GM12878 (cell line): ENCODE measurements around the gene PYGB. TPM values are rescaled to one million over a fixed set of nuclear protein-coding genes. Genes with fewer than 3 reads are reported as not detected.

Experiments used
- ATAC-seq: fragments of 200-7000 bp; cut with Tn5 transposase; 3 replicates; pipeline ENCODE4 v1.9.1; 2020; ENCODE audit warnings: mild to moderate bottlenecking, moderate library complexity
- BruUV-seq: library from RNA; stranded (reverse); fragments of 400-500 nt; replicated peaks from 2 replicates; lab custom pipeline; 2021; lab: Mats Ljungman, UMichigan
- CTCF ChIA-PET: fragments of 300-600 bp; sonication (Branson Sonifier 250); formaldehyde crosslinking; extraction: SDS; loops from one replicate; lab custom pipeline; 2021; ENCODE audit warnings: inconsistent platforms; lab: Yijun Ruan, JAX
- POLR2A ChIA-PET: fragments of 350-600 bp; formaldehyde crosslinking; extraction: SDS; loops from one replicate; lab custom pipeline; 2021; ENCODE audit warnings: inconsistent platforms; lab: Charles Lee
- RAD21 ChIA-PET: fragments of 300-600 bp; sonication (Branson Sonifier 250); formaldehyde crosslinking; loops from one replicate; lab custom pipeline; 2023; ENCODE audit warnings: antibody characterized with exemption; ENCODE audit not compliant: unreplicated experiment; lab: Charles Lee
- SMC1A ChIA-PET: fragments of 300-600 bp; sonication (Branson Sonifier 250); formaldehyde crosslinking; loops from one replicate; lab custom pipeline; 2023; ENCODE audit not compliant: unreplicated experiment, uncharacterized antibody; lab: Charles Lee
- DNase-seq: peaks from one replicate; pipeline ENCODE4 v3.0.0-alpha.2; 2011; ENCODE audit warnings: low read depth, low spot score
- FAIRE-seq: peaks from 3 replicates; lab custom pipeline; 2011; peaks lifted over from hg19 to GRCh38; lab: Jason Lieb, UNC
- H2AFZ ChIP-seq: 2 replicates; pipeline ENCODE4 v1.6.0; 2011; ENCODE audit warnings: low read depth, low read length, control low read depth; ENCODE audit not compliant: control insufficient read depth
- H3K27ac ChIP-seq: 2 replicates; pipeline ENCODE4 v1.5.1; 2011; ENCODE audit warnings: control low read depth; ENCODE audit not compliant: control insufficient read depth, insufficient read depth
- H3K27me3 ChIP-seq, 2 experiments: replicated peaks in 1 of 2; 2 replicates each; pipeline versions ENCODE4 v1.6.0 to v1.6.1; 2011; ENCODE audit warnings: low read length in 1 of 2; ENCODE audit not compliant: control insufficient read depth in 2 of 2, insufficient read depth in 2 of 2
- H3K36me3 ChIP-seq, 2 experiments: 2 replicates each; pipeline ENCODE4 v1.5.1; 2011; ENCODE audit warnings: low read length in 1 of 2; ENCODE audit not compliant: control insufficient read depth in 2 of 2, insufficient read depth in 2 of 2
- H3K4me1 ChIP-seq: 2 replicates; pipeline ENCODE4 v1.6.1; 2011; ENCODE audit warnings: mild to moderate bottlenecking, low read length, moderate library complexity, mixed read lengths; ENCODE audit not compliant: control insufficient read depth, insufficient read depth
- H3K4me2 ChIP-seq: 2 replicates; pipeline ENCODE4 v1.6.0; 2011; ENCODE audit warnings: control low read depth; ENCODE audit not compliant: control insufficient read depth, insufficient read depth
- H3K4me3 ChIP-seq: fragments of 200-600 bp; sonication (generic); 2 replicates; pipeline ENCODE4 v1.5.1; 2016
- H3K79me2 ChIP-seq: 2 replicates; pipeline ENCODE4 v1.6.0; 2011; ENCODE audit warnings: low read length; ENCODE audit not compliant: control insufficient read depth, insufficient read depth
- H3K9ac ChIP-seq: 2 replicates; pipeline ENCODE4 v1.8.0; 2011; ENCODE audit warnings: low read length, control low read depth, mixed read lengths; ENCODE audit not compliant: control insufficient read depth, insufficient read depth
- H3K9me3 ChIP-seq: replicated peaks from 3 replicates; pipeline ENCODE4 v1.5.1; 2011; ENCODE audit warnings: mild to moderate bottlenecking, low read length; ENCODE audit not compliant: control insufficient read depth, insufficient read depth
- H4K20me1 ChIP-seq: 2 replicates; pipeline ENCODE4 v1.6.0; 2011; ENCODE audit not compliant: control insufficient read depth, insufficient read depth
- BMI1 ChIP-seq: fragments of 450-650 bp; IDR thresholded peaks from 2 replicates; pipeline ENCODE4 v1.6.1; 2016; ENCODE audit warnings: mild to moderate bottlenecking, moderate library complexity, borderline replicate concordance
- CHD4 ChIP-seq: fragments of 200-600 bp; sonication (generic); IDR thresholded peaks from 2 replicates; pipeline ENCODE4 v1.6.1; 2016; ENCODE audit warnings: mild to moderate bottlenecking
- DPF2 ChIP-seq: fragments of 450-650 bp; IDR thresholded peaks from 2 replicates; pipeline ENCODE4 v1.6.1; 2017; ENCODE audit warnings: mild to moderate bottlenecking
- FOS ChIP-seq: IDR thresholded peaks from 3 replicates; pipeline ENCODE4 v1.6.1; 2011; ENCODE audit warnings: borderline replicate concordance; ENCODE audit not compliant: insufficient read length; ENCODE audit errors: extremely low read depth
- HDAC2 ChIP-seq: fragments of 200-600 bp; sonication (generic); IDR thresholded peaks from 2 replicates; pipeline ENCODE4 v1.6.1; 2017
- SIN3A ChIP-seq: IDR thresholded peaks from 2 replicates; pipeline ENCODE4 v1.6.1; 2012; ENCODE audit warnings: low read depth, low read length, improper control_type of control experiment
- SMC3 ChIP-seq: IDR thresholded peaks from 2 replicates; pipeline ENCODE4 v1.6.1; 2011; ENCODE audit warnings: low read length, improper control_type of control experiment, borderline replicate concordance
- SP1 ChIP-seq: IDR thresholded peaks from one replicate; pipeline ENCODE4 v1.6.1; 2011; ENCODE audit warnings: low read depth, low read length
- ZNF592 ChIP-seq: fragments of 450-650 bp; IDR thresholded peaks from 2 replicates; pipeline ENCODE4 v1.6.1; 2017; ENCODE audit warnings: mild to moderate bottlenecking, moderate library complexity
- WGBS: methylation state at CpG from one replicate; pipeline ENCODE4 v1.1.6; 2016; ENCODE audit warnings: low lambda C conversion rate; ENCODE audit not compliant: insufficient replicate concordance, insufficient coverage; ENCODE audit errors: missing lambda C conversion rate; 5-methylcytosine and 5-hydroxymethylcytosine counted together
- in situ Hi-C: fragments of 300-500 bp; cut with MboI; formaldehyde crosslinking; loops from 9 replicates; pipeline ENCODE4 v1.14.3; 2018; ENCODE audit warnings: mixed read lengths
- intact Hi-C: fragments of 100-400 bp; cut with micrococcal nuclease; formaldehyde crosslinking; loops from one replicate; pipeline ENCODE4 v1.14.2; 2022; ENCODE audit not compliant: unreplicated experiment
- polyA plus RNA-seq, 11 experiments: library from polyadenylated mRNA; depleted of rRNA in 4 of 11; unstranded in 6 of 11; stranded (reverse) in 5 of 11; fragments of >200 nt; fragmentation: Nextera tagmentation in 4 of 11; fragmentation: Illumina TruSeq in 1 of 11; extraction: Ambion mirVana in 4 of 11; extraction: Trizol in 1 of 11; gene quantifications; 1 replicate in 1 of 11; 2 replicates in 10 of 11; pipeline versions ENCODE4 v1.2.1 to v1.2.3, GENCODE V29; 2011 to 2016; ENCODE audit warnings: inconsistent platforms in 2 of 11, missing spikeins in 2 of 11, low read depth in 1 of 11
- total RNA-seq, 4 experiments: library from RNA; depleted of rRNA in 3 of 4; stranded (reverse); fragments of >200 nt in 3 of 4; fragmentation: Illumina TruSeq in 1 of 4; extraction: Trizol in 1 of 4; gene quantifications; 2 replicates each; pipeline versions ENCODE4 v1.2.1 to v1.2.3, GENCODE V29; 2013 to 2021
- TF ChIP-seq, protein P1 (sequence below): IDR thresholded peaks from 2 replicates; pipeline ENCODE4 v1.6.1; 2012; ENCODE audit warnings: low read depth, low read length, improper control_type of control experiment
- TF ChIP-seq, protein P2 (sequence below): fragments of 450-650 bp; IDR thresholded peaks from 2 replicates; pipeline ENCODE4 v1.6.1; 2017; ENCODE audit warnings: mild to moderate bottlenecking
- TF ChIP-seq, protein P3 (sequence below): IDR thresholded peaks from 2 replicates; pipeline ENCODE4 v1.6.1; 2012; ENCODE audit warnings: improper control_type of control experiment, low read depth, low read length; ENCODE audit not compliant: insufficient replicate concordance

Gene PYGB
- total and polyA plus RNA-seq, 10 of the 15 experiments (the other 5 are each of a cell fraction or from before 2014, with no cell fraction given): 0.34 to 33.5 (median 21.8) TPM

DNA sequence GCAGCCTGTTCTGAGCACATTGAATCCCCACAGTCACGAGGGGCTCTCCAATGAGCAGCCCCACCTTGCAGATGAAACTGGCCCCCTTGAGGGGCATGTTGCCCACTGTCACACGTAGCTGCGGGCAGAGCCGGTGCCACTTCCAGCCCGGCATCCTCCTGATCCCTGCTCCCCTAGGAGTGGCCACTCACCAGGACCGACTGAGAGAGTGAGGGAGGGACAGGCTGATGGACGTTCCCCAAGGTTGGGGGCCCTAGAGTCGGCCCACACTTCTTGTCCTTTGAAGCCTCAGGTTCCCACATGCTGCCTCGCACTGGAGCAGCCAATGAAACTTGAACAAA is 41.9 kb upstream of the PYGB start:
- H3K27ac ChIP-seq: no peak overlapping the region
- no peak for ATAC-seq
- no peaks in the 10 kb centered on the region for H3K27me3 ChIP-seq
- H3K79me2 ChIP-seq: no peaks in the 10 kb centered on the region; the same call in 1 of the 2 replicates
- SMC1A ChIA-PET: no interaction called here
- H3K36me3 ChIP-seq: peaks cover 1 to 5% of the 10 kb centered on the region in 2 experiments; a peak in 2 of 4 replicates
- H2AFZ ChIP-seq: no peak overlapping the region
- RAD21 ChIA-PET: no interaction called here
- no TSS peak for BruUV-seq
- POLR2A ChIA-PET: no interaction called here
- H3K4me3 ChIP-seq: no peak overlapping the region
- FAIRE-seq: no peak
- no peak overlapping the region for H3K9ac ChIP-seq
- in situ Hi-C loops (no loop called here), intact Hi-C loops (loop anchor here (10.0 kb wide), 1 partner anchor 59 kb away; no protein-coding TSS in a partner anchor)
- peaks cover 5% of the 10 kb centered on the region; the same call in 1 of the 2 replicates for H3K4me1 ChIP-seq
- H4K20me1 ChIP-seq: no peaks in the 10 kb centered on the region
- no peak overlapping the region for H3K4me2 ChIP-seq
- TF ChIP-seq BMI1: no peak
- TF ChIP-seq HDAC2: no peak
- TF ChIP-seq, protein P1, sequence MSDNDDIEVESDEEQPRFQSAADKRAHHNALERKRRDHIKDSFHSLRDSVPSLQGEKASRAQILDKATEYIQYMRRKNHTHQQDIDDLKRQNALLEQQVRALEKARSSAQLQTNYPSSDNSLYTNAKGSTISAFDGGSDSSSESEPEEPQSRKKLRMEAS: no peak
- no peak for TF ChIP-seq ZNF592
- TF ChIP-seq, protein P2, sequence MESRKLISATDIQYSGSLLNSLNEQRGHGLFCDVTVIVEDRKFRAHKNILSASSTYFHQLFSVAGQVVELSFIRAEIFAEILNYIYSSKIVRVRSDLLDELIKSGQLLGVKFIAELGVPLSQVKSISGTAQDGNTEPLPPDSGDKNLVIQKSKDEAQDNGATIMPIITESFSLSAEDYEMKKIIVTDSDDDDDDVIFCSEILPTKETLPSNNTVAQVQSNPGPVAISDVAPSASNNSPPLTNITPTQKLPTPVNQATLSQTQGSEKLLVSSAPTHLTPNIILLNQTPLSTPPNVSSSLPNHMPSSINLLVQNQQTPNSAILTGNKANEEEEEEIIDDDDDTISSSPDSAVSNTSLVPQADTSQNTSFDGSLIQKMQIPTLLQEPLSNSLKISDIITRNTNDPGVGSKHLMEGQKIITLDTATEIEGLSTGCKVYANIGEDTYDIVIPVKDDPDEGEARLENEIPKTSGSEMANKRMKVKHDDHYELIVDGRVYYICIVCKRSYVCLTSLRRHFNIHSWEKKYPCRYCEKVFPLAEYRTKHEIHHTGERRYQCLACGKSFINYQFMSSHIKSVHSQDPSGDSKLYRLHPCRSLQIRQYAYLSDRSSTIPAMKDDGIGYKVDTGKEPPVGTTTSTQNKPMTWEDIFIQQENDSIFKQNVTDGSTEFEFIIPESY: no peak
- no peak for TF ChIP-seq SP1
- TF ChIP-seq SMC3: no peak
- TF ChIP-seq CHD4: no peak
- TF ChIP-seq FOS: no peak
- no peak for TF ChIP-seq DPF2
- no peak for TF ChIP-seq SIN3A
- TF ChIP-seq, protein P3, sequence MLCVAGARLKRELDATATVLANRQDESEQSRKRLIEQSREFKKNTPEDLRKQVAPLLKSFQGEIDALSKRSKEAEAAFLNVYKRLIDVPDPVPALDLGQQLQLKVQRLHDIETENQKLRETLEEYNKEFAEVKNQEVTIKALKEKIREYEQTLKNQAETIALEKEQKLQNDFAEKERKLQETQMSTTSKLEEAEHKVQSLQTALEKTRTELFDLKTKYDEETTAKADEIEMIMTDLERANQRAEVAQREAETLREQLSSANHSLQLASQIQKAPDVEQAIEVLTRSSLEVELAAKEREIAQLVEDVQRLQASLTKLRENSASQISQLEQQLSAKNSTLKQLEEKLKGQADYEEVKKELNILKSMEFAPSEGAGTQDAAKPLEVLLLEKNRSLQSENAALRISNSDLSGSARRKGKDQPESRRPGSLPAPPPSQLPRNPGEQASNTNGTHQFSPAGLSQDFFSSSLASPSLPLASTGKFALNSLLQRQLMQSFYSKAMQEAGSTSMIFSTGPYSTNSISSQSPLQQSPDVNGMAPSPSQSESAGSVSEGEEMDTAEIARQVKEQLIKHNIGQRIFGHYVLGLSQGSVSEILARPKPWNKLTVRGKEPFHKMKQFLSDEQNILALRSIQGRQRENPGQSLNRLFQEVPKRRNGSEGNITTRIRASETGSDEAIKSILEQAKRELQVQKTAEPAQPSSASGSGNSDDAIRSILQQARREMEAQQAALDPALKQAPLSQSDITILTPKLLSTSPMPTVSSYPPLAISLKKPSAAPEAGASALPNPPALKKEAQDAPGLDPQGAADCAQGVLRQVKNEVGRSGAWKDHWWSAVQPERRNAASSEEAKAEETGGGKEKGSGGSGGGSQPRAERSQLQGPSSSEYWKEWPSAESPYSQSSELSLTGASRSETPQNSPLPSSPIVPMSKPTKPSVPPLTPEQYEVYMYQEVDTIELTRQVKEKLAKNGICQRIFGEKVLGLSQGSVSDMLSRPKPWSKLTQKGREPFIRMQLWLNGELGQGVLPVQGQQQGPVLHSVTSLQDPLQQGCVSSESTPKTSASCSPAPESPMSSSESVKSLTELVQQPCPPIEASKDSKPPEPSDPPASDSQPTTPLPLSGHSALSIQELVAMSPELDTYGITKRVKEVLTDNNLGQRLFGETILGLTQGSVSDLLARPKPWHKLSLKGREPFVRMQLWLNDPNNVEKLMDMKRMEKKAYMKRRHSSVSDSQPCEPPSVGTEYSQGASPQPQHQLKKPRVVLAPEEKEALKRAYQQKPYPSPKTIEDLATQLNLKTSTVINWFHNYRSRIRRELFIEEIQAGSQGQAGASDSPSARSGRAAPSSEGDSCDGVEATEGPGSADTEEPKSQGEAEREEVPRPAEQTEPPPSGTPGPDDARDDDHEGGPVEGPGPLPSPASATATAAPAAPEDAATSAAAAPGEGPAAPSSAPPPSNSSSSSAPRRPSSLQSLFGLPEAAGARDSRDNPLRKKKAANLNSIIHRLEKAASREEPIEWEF: no peak
- no peak for DNase-seq
- CTCF ChIA-PET: no interaction called here
- no peaks in the 10 kb centered on the region; the same call in 2 of the 3 replicates for H3K9me3 ChIP-seq
- 87% methylated on average over 9 of the region's 9 CpGs for WGBS
